Activated B cell treated with CpG ODN at 0.5 μM for 24 hours (primary cell): Measurements from ENCODE around the gene GFOD2. TPM values are rescaled to one million over a fixed set of nuclear protein-coding genes. Genes with fewer than 3 reads are reported as not detected.
A peak's percentile ranks its signal among the peaks of the same experiment; 100 is the strongest.

Source experiments
- ATAC-seq: fragments of 200-7000 bp; cut with Tn5 transposase; one replicate; pipeline ENCODE4 v1.10.0; 2021; ENCODE audit warnings: low read depth, mild to moderate bottlenecking, moderate library complexity
- CTCF ChIA-PET: fragments of 350-600 bp; sonication (Branson Sonifier 250); formaldehyde crosslinking; loops from one replicate; lab custom pipeline; 2021; ENCODE audit warnings: antibody characterized with exemption; lab: Charles Lee
- POLR2A ChIA-PET: fragments of 350-600 bp; sonication (Branson Sonifier 250); formaldehyde crosslinking; loops from one replicate; lab custom pipeline; 2021; ENCODE audit warnings: antibody characterized with exemption; lab: Charles Lee
- DNase-seq: peaks from one replicate; pipeline ENCODE4 v3.0.0; 2022
- H3K27ac Mint-ChIP-seq: one replicate; pipeline ENCODE4 v1.8.0; 2020; ENCODE audit warnings: mixed read lengths
- H3K27me3 Mint-ChIP-seq: one replicate; pipeline ENCODE4 v1.8.0; 2021; ENCODE audit warnings: mixed read lengths
- H3K36me3 Mint-ChIP-seq: one replicate; pipeline ENCODE4 v1.8.0; 2021; ENCODE audit warnings: low read depth, mixed read lengths
- H3K4me1 Mint-ChIP-seq: one replicate; pipeline ENCODE4 v1.8.0; 2021; ENCODE audit warnings: mixed read lengths
- H3K4me3 Mint-ChIP-seq: one replicate; pipeline ENCODE4 v1.8.0; 2020; ENCODE audit warnings: mild to moderate bottlenecking, mixed read lengths
- H3K9me3 Mint-ChIP-seq: one replicate; pipeline ENCODE4 v1.8.0; 2020; ENCODE audit warnings: mixed read lengths
- intact Hi-C: fragments of 100-400 bp; cut with micrococcal nuclease; formaldehyde crosslinking; loops from one replicate; pipeline ENCODE4 v1.15.1; 2024
- total RNA-seq: library from RNA; stranded (reverse); gene quantifications from 2 replicates; pipeline ENCODE4 v1.2.3, GENCODE V29; 2022
- TF ChIP-seq, protein P1 (sequence below): fragments of 200-600 bp; IDR thresholded peaks from one replicate; pipeline ENCODE4 v1.8.0; 2022; ENCODE audit warnings: antibody characterized with exemption, mild to moderate bottlenecking

Gene GFOD2
- total RNA-seq, 1 donor from 2014 or later = 12.6 TPM

DNA sequence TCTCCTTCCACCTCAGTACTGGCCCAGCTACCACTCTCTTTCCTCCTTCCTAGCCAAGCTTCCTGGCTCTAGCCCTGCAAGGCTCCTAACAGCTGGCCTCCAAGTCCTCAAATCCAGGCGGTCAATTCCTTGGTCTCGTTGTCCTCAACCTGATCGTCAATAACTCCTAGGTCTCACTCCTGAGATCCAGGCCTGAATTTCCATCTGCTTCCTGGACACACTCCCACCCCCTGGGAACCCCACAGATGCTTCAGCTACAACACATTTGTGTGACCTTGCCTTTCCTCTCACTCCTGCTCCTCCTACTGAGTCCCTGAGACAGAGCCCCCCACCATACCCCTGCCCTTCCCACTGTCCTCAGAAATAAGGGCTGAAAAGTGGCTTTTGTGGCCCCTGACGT lies 54.9 kb downstream of the GFOD2 start:
- peaks cover 48% of the 10 kb centered on the region for H3K4me1 Mint-ChIP-seq
- POLR2A ChIA-PET = interaction anchor here (0.6 to 1.0 kb wide), 2 partner anchors 143 to 234 kb away, joined by 3 to 4 read pairs; no protein-coding TSS in a partner anchor
- peaks cover 5% of the 10 kb centered on the region for H3K36me3 Mint-ChIP-seq
- H3K4me3 Mint-ChIP-seq = peak overlapping the region; percentile 1
- intact Hi-C loops = loop anchor here (5.0 to 10.0 kb wide), 4 partner anchors 411 to 571 kb away; partner anchors contain the start of genes B3GNT9, ESRP2, FBXL8 and FHOD1
- ATAC-seq (no peak), DNase-seq (no peak)
- no peaks in the 10 kb centered on the region for H3K27me3 Mint-ChIP-seq
- H3K27ac Mint-ChIP-seq = no peak overlapping the region
- TF ChIP-seq, protein P1, sequence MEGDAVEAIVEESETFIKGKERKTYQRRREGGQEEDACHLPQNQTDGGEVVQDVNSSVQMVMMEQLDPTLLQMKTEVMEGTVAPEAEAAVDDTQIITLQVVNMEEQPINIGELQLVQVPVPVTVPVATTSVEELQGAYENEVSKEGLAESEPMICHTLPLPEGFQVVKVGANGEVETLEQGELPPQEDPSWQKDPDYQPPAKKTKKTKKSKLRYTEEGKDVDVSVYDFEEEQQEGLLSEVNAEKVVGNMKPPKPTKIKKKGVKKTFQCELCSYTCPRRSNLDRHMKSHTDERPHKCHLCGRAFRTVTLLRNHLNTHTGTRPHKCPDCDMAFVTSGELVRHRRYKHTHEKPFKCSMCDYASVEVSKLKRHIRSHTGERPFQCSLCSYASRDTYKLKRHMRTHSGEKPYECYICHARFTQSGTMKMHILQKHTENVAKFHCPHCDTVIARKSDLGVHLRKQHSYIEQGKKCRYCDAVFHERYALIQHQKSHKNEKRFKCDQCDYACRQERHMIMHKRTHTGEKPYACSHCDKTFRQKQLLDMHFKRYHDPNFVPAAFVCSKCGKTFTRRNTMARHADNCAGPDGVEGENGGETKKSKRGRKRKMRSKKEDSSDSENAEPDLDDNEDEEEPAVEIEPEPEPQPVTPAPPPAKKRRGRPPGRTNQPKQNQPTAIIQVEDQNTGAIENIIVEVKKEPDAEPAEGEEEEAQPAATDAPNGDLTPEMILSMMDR = no peak
- H3K9me3 Mint-ChIP-seq = no peaks in the 10 kb centered on the region
- CTCF ChIA-PET = interaction anchor here (6.6 kb wide), 1 partner anchor 144 kb away, joined by 44 read pairs; no protein-coding TSS in a partner anchor

DNA sequence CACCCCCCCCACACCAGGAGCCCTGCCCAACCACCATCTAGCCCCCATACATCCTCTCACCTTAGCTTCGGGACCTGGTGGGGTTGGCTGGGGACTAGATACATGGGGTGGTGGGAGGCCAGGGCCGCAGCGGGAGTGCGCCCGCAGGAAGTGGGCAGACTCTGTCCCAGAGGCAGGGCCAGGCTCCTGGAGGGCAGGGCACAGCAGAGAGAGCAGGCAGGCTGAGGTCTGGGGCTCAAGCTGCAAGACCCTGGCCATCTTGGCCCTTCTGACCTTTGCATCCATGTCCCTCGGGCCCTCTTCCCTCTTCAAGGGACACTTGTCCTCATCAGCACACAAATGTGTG lies 55.3 kb downstream of the GFOD2 start:
- H3K27ac Mint-ChIP-seq = no peak overlapping the region

DNA sequence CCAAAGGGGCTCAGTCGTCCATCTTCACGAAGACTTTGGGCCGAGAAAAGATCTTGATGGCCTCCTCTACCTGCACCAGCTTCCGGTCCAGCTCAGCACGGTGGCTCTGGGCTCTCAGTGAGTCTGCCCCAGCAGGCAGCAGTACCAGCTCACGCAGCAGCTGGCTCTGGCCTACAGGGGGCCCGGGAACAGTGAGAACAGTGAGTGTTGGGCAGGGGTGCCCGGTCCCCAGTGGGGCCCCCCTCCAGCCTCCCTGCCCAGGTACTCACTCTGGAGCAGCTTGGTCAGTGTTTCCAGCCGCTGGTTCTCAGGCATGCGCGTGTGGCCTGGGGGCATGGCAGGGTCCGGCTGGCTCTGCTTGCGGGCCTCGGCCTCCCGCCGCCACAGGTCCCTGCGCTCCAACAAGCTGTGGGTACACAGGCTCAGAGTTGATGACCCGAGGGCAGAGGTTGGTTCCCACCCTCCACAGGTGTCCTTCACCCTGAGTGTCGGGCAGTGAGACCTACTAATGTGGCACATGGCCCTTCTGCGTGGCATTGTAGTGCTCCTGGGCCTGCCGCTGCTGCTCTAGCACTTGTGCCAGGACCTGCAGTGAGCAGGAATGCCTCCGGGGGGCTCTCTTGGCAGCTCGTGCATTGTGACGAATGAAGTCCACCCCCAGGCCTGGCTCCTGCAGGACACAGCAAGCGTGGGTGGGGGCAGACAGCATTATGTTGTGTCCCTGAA lies 55.8 kb downstream of the GFOD2 start:
- TF ChIP-seq, protein P1 = no peak
- ATAC-seq = no peak
- H3K27ac Mint-ChIP-seq = no peak overlapping the region
- peaks cover 6% of the 10 kb centered on the region for H3K36me3 Mint-ChIP-seq
- H3K27me3 Mint-ChIP-seq = no peaks in the 10 kb centered on the region
- ChIA-PET CTCF (interaction anchor here (0.6 to 6.6 kb wide), 3 partner anchors 9 to 172 kb away, joined by 3 to 44 read pairs (median 4); no protein-coding TSS in a partner anchor), POLR2A (interaction anchor here (0.9 kb wide), 1 partner anchor 142 kb away, joined by 3 read pairs; no protein-coding TSS in a partner anchor)
- H3K4me1 Mint-ChIP-seq = peaks cover 46% of the 10 kb centered on the region
- no peak overlapping the region for H3K4me3 Mint-ChIP-seq
- intact Hi-C loops = loop anchor here (5.0 to 10.0 kb wide), 4 partner anchors 411 to 571 kb away; partner anchors contain the start of genes B3GNT9, ESRP2, FBXL8 and FHOD1
- DNase-seq = no peak
- no peaks in the 10 kb centered on the region for H3K9me3 Mint-ChIP-seq

More for the DNA sequence above, 55.3 kb downstream of the GFOD2 start:
- TF ChIP-seq, protein P1 = no peak
- Mint-ChIP-seq H3K4me3 (peak overlapping the region; percentile 1), H3K27me3 (no peaks in the 10 kb centered on the region), H3K9me3 (no peaks in the 10 kb centered on the region), H3K4me1 (peaks cover 48% of the 10 kb centered on the region), H3K36me3 (peaks cover 6% of the 10 kb centered on the region)
- ChIA-PET POLR2A (interaction anchor here (1.0 kb wide), 1 partner anchor 142 kb away, joined by 3 read pairs; no protein-coding TSS in a partner anchor), CTCF (interaction anchor here (6.6 kb wide), 1 partner anchor 144 kb away, joined by 44 read pairs; no protein-coding TSS in a partner anchor)
- no peak for ATAC-seq
- intact Hi-C loops = loop anchor here (5.0 to 10.0 kb wide), 4 partner anchors 411 to 571 kb away; partner anchors contain the start of genes B3GNT9, ESRP2, FBXL8 and FHOD1
- DNase-seq = no peak

DNA sequence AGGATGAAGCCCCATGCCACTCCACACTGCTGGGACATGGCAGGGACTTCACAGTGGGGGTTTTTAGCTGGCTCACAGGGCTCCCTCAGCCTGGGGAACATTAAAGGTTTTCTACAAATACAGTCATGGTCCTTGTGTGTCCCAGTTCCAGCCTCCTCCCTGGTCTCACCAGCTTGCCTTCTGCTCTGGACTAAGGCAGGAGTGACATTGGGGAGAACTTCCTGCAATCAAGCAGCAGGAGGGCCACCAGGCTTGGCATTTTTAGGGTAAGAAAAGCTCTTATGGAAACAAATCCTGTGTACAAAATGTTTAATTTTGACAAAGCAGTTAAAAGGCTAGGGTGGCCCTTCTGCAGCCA lies 56.5 kb downstream of the GFOD2 start:
- ATAC-seq = no peak
- Mint-ChIP-seq H3K27me3 (no peaks in the 10 kb centered on the region), H3K4me3 (no peak overlapping the region), H3K36me3 (peaks cover 10% of the 10 kb centered on the region), H3K4me1 (peaks cover 40% of the 10 kb centered on the region), H3K9me3 (no peaks in the 10 kb centered on the region), H3K27ac (no peak overlapping the region)
- no peak for DNase-seq
- CTCF ChIA-PET = interaction anchor here (0.9 to 2.0 kb wide), 2 partner anchors 9 to 142 kb away, joined by 4 to 5 read pairs; no protein-coding TSS in a partner anchor
- POLR2A ChIA-PET = interaction anchor here (0.6 to 0.9 kb wide), 2 partner anchors 142 to 448 kb away, joined by 3 to 4 read pairs; no protein-coding TSS in a partner anchor
- TF ChIP-seq, protein P1 = no peak
- intact Hi-C loops = loop anchor here (5.0 to 10.0 kb wide), 4 partner anchors 412 to 572 kb away; partner anchors contain the start of genes B3GNT9, ESRP2, FBXL8 and FHOD1
